Prostate gland (tissue), 2 donors: ENCODE results near the gene HNRNPM.

Experiments used
- POLR2A ChIP-seq: fragments of 450-650 bp; IDR thresholded peaks from one replicate; pipeline ENCODE4 v1.6.1; 2016; ENCODE audit warnings: antibody characterized with exemption, mild to moderate bottlenecking
- TF ChIP-seq, protein P1 (sequence below), 4 experiments: fragments of 200-600 bp in 2 of 4; fragments of 450-650 bp in 2 of 4; sonication (generic) in 2 of 4; IDR thresholded peaks; 1 replicate in 3 of 4; 2 replicates in 1 of 4; pipeline ENCODE4 v1.5.1; 2016 to 2019; ENCODE audit warnings: antibody characterized with exemption in 4 of 4, mild to moderate bottlenecking in 2 of 4, moderate library complexity in 2 of 4

DNA sequence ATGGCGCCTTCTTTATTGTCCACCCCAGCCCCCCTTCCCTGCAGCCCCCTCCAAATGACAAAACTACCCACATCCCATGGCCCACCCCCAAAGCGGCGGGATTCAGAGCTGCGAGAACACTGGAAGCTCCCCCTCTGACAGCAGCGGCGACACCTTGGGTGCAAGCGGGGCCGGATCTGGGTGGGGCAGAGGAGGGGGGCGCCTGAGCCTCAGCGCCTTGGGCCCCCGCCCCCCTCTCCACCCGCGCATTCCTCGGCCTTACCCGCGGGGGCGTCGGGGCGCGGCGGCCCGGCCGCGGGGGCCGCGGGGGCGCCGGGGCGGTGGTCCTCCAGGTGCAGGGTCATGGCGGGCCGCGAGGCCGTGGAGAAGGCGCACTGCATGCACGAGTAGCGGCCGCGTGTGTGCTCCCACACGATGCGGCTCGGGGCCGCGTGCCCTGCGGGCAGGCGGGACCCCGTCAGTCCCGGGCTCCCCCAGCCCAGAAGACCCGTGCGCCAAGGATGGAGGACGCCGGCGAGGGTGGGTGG is 65.9 kb downstream of the HNRNPM start:
- TF ChIP-seq, protein P1, sequence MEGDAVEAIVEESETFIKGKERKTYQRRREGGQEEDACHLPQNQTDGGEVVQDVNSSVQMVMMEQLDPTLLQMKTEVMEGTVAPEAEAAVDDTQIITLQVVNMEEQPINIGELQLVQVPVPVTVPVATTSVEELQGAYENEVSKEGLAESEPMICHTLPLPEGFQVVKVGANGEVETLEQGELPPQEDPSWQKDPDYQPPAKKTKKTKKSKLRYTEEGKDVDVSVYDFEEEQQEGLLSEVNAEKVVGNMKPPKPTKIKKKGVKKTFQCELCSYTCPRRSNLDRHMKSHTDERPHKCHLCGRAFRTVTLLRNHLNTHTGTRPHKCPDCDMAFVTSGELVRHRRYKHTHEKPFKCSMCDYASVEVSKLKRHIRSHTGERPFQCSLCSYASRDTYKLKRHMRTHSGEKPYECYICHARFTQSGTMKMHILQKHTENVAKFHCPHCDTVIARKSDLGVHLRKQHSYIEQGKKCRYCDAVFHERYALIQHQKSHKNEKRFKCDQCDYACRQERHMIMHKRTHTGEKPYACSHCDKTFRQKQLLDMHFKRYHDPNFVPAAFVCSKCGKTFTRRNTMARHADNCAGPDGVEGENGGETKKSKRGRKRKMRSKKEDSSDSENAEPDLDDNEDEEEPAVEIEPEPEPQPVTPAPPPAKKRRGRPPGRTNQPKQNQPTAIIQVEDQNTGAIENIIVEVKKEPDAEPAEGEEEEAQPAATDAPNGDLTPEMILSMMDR (IDR thresholded peaks at IDR 0.05) = no peak
- no peak for TF ChIP-seq POLR2A
